ENCODE data around the gene PRKG2. TPM values are rescaled to one million over a fixed set of nuclear protein-coding genes. Genes with fewer than 3 reads are reported as not detected.

The PRKG2 gene
- total RNA-seq, 4 donors from 2014 or later = 0.20 TPM; not detected in 3

DNA sequence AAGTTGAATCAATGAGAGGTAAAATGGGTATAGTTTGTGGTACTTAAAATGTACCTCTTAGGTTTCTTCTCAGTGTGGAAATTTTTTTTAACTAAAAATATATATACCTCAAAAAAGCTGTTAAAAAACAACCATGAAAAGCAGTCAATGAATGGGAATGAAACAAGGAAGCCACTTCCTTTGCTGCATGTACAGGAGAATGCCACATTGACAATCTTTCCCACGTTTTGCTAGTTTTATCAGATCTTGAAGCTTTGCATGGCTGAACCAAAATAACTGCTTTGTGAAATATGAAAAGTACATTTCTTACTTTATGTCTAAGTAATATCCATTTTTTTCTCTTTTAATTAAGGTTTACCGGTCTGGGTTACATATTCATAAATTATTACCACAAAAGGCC is 71.8 kb downstream of the PRKG2 start:
- no peaks in the 10 kb centered on the region for H3K9me3 ChIP-seq
- intact Hi-C loops (cut with DNase I; ENCODE audit: low total_unique reads) (no loop called here), in situ Hi-C loops (cut with MboI; ENCODE audit: low sequenced_read_pairs in 4 of 4) (no loop called here)
- H3K4me3 ChIP-seq = no peak overlapping the region
- TF ChIP-seq POLR2A (IDR thresholded peaks at IDR 0.05) = no peak
- TF ChIP-seq, protein P1, sequence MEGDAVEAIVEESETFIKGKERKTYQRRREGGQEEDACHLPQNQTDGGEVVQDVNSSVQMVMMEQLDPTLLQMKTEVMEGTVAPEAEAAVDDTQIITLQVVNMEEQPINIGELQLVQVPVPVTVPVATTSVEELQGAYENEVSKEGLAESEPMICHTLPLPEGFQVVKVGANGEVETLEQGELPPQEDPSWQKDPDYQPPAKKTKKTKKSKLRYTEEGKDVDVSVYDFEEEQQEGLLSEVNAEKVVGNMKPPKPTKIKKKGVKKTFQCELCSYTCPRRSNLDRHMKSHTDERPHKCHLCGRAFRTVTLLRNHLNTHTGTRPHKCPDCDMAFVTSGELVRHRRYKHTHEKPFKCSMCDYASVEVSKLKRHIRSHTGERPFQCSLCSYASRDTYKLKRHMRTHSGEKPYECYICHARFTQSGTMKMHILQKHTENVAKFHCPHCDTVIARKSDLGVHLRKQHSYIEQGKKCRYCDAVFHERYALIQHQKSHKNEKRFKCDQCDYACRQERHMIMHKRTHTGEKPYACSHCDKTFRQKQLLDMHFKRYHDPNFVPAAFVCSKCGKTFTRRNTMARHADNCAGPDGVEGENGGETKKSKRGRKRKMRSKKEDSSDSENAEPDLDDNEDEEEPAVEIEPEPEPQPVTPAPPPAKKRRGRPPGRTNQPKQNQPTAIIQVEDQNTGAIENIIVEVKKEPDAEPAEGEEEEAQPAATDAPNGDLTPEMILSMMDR (IDR thresholded peaks at IDR 0.05 in 4 of 5, conservative IDR thresholded peaks at IDR 0.05 in 1 of 5) = no peak
- ATAC-seq (no peak), DNase-seq (no peak)
- no peaks in the 10 kb centered on the region for H3K4me1 ChIP-seq
- H3K36me3 ChIP-seq = no peaks in the 10 kb centered on the region
- no peak overlapping the region for H3K27ac ChIP-seq
- no peaks in the 10 kb centered on the region for H3K27me3 ChIP-seq

GRCh38 chr4:81142744-81143143 is 72.3 kb downstream of the PRKG2 start:
- in situ Hi-C loops (cut with MboI; ENCODE audit: low sequenced_read_pairs in 4 of 4) = no loop called here
- TF ChIP-seq, protein P1 (IDR thresholded peaks at IDR 0.05 in 4 of 5, conservative IDR thresholded peaks at IDR 0.05 in 1 of 5) = no peak
- no peak for TF ChIP-seq POLR2A (IDR thresholded peaks at IDR 0.05)
- ATAC-seq = no peak

GRCh38 chr4:81137894-81138293 is 77.1 kb downstream of the PRKG2 start:
- no peak overlapping the region for H3K27ac ChIP-seq
- TF ChIP-seq, protein P1 (IDR thresholded peaks at IDR 0.05 in 4 of 5, conservative IDR thresholded peaks at IDR 0.05 in 1 of 5) = no peak
- no peak for TF ChIP-seq POLR2A (IDR thresholded peaks at IDR 0.05)
- no peak overlapping the region for H3K4me3 ChIP-seq
- no peaks in the 10 kb centered on the region for H3K36me3 ChIP-seq
- H3K9me3 ChIP-seq = no peaks in the 10 kb centered on the region
- in situ Hi-C loops (cut with MboI; ENCODE audit: low sequenced_read_pairs in 4 of 4) (no loop called here), intact Hi-C loops (cut with DNase I; ENCODE audit: low total_unique reads) (no loop called here)
- no peaks in the 10 kb centered on the region for H3K27me3 ChIP-seq
- no peak for ATAC-seq
- H3K4me1 ChIP-seq = no peaks in the 10 kb centered on the region
- DNase-seq = no peak

More at GRCh38 chr4:81142744-81143143, 72.3 kb downstream of the PRKG2 start:
- H3K27me3 ChIP-seq = no peaks in the 10 kb centered on the region
- intact Hi-C loops (cut with DNase I; ENCODE audit: low total_unique reads) = no loop called here
- no peak overlapping the region for H3K27ac ChIP-seq
- no peak overlapping the region for H3K4me3 ChIP-seq
- no peaks in the 10 kb centered on the region for H3K36me3 ChIP-seq
- no peak for DNase-seq
- H3K9me3 ChIP-seq = no peaks in the 10 kb centered on the region
- H3K4me1 ChIP-seq = no peaks in the 10 kb centered on the region

DNA sequence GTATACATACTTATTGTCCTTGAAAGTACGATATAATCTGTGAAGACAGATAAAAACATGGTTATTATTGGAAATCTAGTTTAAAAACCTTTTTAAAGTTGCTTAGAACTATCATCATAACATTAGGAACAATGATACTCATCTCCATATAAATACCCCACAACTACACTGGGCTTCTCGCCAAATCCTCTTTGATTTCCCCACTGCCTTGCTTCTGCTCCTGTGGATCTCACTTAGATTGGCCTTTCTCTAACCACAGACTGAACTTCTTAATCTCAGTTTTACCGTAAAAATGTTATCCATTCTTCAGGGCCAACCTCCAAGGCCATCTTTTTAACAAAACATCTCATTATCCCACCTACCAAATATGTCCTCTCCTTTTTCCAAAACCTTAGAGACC is 77.6 kb downstream of the PRKG2 start:
- Histone ChIP-seq H3K4me3 (no peak overlapping the region), H3K36me3 (no peaks in the 10 kb centered on the region), H3K27ac (no peak overlapping the region), H3K9me3 (no peaks in the 10 kb centered on the region), H3K27me3 (no peaks in the 10 kb centered on the region), H3K4me1 (no peaks in the 10 kb centered on the region)
- TF ChIP-seq, protein P1 (IDR thresholded peaks at IDR 0.05 in 4 of 5, conservative IDR thresholded peaks at IDR 0.05 in 1 of 5) = no peak
- no peak for TF ChIP-seq POLR2A (IDR thresholded peaks at IDR 0.05)
- DNase-seq = no peak
- intact Hi-C loops (cut with DNase I; ENCODE audit: low total_unique reads) = no loop called here
- in situ Hi-C loops (cut with MboI; ENCODE audit: low sequenced_read_pairs in 4 of 4) = no loop called here
- no peak for ATAC-seq
